ENCODE data around the gene INPP5D. TPM values are rescaled to one million over a fixed set of nuclear protein-coding genes. Genes with fewer than 3 reads are reported as not detected.
A peak's percentile ranks its signal among the peaks of the same experiment; 100 is the strongest.

The INPP5D gene
- polyA plus RNA-seq, 3 donors = 30.6 to 90.2 (median 54.8) TPM

DNA sequence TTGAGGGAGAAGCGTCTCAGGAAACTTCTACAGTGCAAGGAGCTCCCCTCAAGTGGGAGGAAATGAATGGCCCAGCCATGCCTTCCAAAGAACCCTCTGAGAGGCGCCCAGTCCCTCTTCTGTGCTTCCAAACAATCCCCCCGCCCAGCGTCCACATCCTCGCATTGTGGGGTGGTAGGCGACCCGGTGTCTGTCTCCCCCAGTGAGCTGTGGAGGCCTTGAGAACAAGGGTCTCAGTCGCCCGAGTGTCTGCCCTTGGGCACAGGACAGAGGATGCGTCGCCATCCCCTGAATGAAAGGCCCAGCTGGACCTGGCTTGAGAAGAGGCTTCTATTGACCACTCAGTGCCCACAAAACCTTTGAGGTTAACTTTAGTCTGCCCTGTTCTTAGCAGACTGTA, 29.7 kb downstream of the INPP5D start:
- Histone ChIP-seq H3K27me3 (ENCODE audit: control insufficient read depth in 2 of 2, insufficient read depth in 2 of 2, low read length in 2 of 2) (no peaks in the 10 kb centered on the region), H3K36me3 (replicated peaks in 1 of 2; ENCODE audit: control insufficient read depth in 1 of 2, insufficient read depth in 2 of 2, low read length in 2 of 2) (peaks cover 18 to 43% of the 10 kb centered on the region in 2 donors), H4K20me1 (ENCODE audit: insufficient read depth, low read length) (peaks cover 70% of the 10 kb centered on the region), H3K9me3 (replicated peaks in 1 of 2; ENCODE audit: control insufficient read depth in 1 of 2, insufficient read depth in 1 of 2, low read length in 2 of 2) (no peaks in the 10 kb centered on the region), H2AFZ (ENCODE audit: insufficient read depth, low read depth, low read length, poor library complexity, severe bottlenecking) (no peak overlapping the region), H3K9ac (ENCODE audit: insufficient read depth, low read length, poor library complexity, severe bottlenecking) (no peak overlapping the region), H3K4me3 (replicated peaks in 1 of 3; ENCODE audit: low read depth in 2 of 3, low read length in 3 of 3) (no peak overlapping the region), H3K4me2 (replicated peaks; ENCODE audit: extremely low read depth, low read length, poor library complexity, severe bottlenecking) (no peak overlapping the region), H3K27ac (ENCODE audit: low read depth in 1 of 2, low read length in 2 of 2) (peak overlapping the region in 1 of 2 donors; percentile 95), H3K79me2 (ENCODE audit: insufficient read depth, low read length) (peaks cover 95% of the 10 kb centered on the region), H3K4me1 (ENCODE audit: control insufficient read depth in 1 of 2, insufficient read depth in 2 of 2, low read length in 2 of 2) (peaks cover 80 to 83% of the 10 kb centered on the region in 2 donors)
- intact Hi-C loops (cut with micrococcal nuclease) = loop anchor here (2.0 to 10.0 kb wide), 3 partner anchors 15 to 775 kb away; no protein-coding TSS in a partner anchor
- Mint-ChIP-seq H3K36me3 (peaks cover 54 to 80% of the 10 kb centered on the region in 2 donors), H3K27ac (peak overlapping the region in 3 of 7 donors; percentile 33 to 75 (median 54)), H3K4me1 (peaks cover 86% of the 10 kb centered on the region), H3K27me3 (ENCODE audit: low read depth in 3 of 3) (peaks cover 0 to 1% (median 0%) of the 10 kb centered on the region in 3 donors), H3K4me3 (no peak overlapping the region), H3K9me3 (no peaks in the 10 kb centered on the region)
- TF ChIP-seq, protein P1, sequence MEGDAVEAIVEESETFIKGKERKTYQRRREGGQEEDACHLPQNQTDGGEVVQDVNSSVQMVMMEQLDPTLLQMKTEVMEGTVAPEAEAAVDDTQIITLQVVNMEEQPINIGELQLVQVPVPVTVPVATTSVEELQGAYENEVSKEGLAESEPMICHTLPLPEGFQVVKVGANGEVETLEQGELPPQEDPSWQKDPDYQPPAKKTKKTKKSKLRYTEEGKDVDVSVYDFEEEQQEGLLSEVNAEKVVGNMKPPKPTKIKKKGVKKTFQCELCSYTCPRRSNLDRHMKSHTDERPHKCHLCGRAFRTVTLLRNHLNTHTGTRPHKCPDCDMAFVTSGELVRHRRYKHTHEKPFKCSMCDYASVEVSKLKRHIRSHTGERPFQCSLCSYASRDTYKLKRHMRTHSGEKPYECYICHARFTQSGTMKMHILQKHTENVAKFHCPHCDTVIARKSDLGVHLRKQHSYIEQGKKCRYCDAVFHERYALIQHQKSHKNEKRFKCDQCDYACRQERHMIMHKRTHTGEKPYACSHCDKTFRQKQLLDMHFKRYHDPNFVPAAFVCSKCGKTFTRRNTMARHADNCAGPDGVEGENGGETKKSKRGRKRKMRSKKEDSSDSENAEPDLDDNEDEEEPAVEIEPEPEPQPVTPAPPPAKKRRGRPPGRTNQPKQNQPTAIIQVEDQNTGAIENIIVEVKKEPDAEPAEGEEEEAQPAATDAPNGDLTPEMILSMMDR (IDR thresholded peaks at IDR 0.05) = no peak
- DNase-seq = no peak
- WGBS (ENCODE audit: insufficient coverage) = 96% methylated on average over 7 of the region's 11 CpGs

DNA sequence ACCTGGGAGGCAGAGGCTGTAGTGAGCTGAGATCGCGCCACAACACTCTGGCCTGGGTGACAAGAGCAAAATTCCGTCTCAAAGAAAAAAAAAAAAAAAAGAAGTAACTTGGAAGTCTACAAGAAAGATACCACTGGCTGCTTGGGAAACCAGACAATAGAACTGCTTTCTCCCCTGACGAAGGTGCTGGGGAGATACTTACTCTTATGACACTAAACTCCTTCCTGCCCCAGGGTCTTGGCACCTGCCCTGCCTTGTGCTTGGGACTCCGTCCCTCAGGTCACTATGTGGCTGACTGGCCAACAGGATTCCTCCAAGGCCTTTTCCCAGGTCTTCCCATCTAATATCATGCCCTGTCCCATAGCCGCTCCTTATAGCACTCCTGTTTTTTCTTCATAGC, 30.7 kb downstream of the INPP5D start:
- Histone ChIP-seq H3K27ac (ENCODE audit: low read depth in 1 of 2, low read length in 2 of 2) (peak overlapping the region in 1 of 2 donors; percentile 95), H3K9ac (ENCODE audit: insufficient read depth, low read length, poor library complexity, severe bottlenecking) (no peak overlapping the region)
- peak overlapping the region; percentile 52 to 98 (median 87) for H3K27ac Mint-ChIP-seq

More for the DNA sequence above, 30.7 kb downstream of the INPP5D start:
- no peaks in the 10 kb centered on the region for H3K9me3 Mint-ChIP-seq
- H3K36me3 ChIP-seq (replicated peaks in 1 of 2; ENCODE audit: control insufficient read depth in 1 of 2, insufficient read depth in 2 of 2, low read length in 2 of 2) = peaks cover 20 to 49% of the 10 kb centered on the region in 2 donors
- H3K79me2 ChIP-seq (ENCODE audit: insufficient read depth, low read length) = peaks cover 95% of the 10 kb centered on the region
- H2AFZ ChIP-seq (ENCODE audit: insufficient read depth, low read depth, low read length, poor library complexity, severe bottlenecking) = no peak overlapping the region
- H3K4me2 ChIP-seq (replicated peaks; ENCODE audit: extremely low read depth, low read length, poor library complexity, severe bottlenecking) = no peak overlapping the region
- DNase-seq = no peak
- peaks cover 0 to 1% (median 0%) of the 10 kb centered on the region in 3 donors for H3K27me3 Mint-ChIP-seq (ENCODE audit: low read depth in 3 of 3)
- no peaks in the 10 kb centered on the region for H3K27me3 ChIP-seq (ENCODE audit: control insufficient read depth in 2 of 2, insufficient read depth in 2 of 2, low read length in 2 of 2)
- H3K4me1 Mint-ChIP-seq = peaks cover 77% of the 10 kb centered on the region
- no peak overlapping the region for H3K4me3 ChIP-seq (replicated peaks in 1 of 3; ENCODE audit: low read depth in 2 of 3, low read length in 3 of 3)
- peaks cover 49 to 76% of the 10 kb centered on the region in 2 donors for H3K36me3 Mint-ChIP-seq
- peaks cover 80% of the 10 kb centered on the region for H4K20me1 ChIP-seq (ENCODE audit: insufficient read depth, low read length)
- H3K4me1 ChIP-seq (ENCODE audit: control insufficient read depth in 1 of 2, insufficient read depth in 2 of 2, low read length in 2 of 2) = peaks cover 70 to 73% of the 10 kb centered on the region in 2 donors
- intact Hi-C loops (cut with micrococcal nuclease) = loop anchor here in 1 of 2 donors (10.0 kb wide), 1 partner anchor 154 kb away; no protein-coding TSS in a partner anchor
- H3K4me3 Mint-ChIP-seq = no peak overlapping the region
- TF ChIP-seq, protein P1 (IDR thresholded peaks at IDR 0.05) = no peak
- 100% methylated on average over 5 of the region's 6 CpGs for WGBS (ENCODE audit: insufficient coverage)
- no peaks in the 10 kb centered on the region for H3K9me3 ChIP-seq (replicated peaks in 1 of 2; ENCODE audit: control insufficient read depth in 1 of 2, insufficient read depth in 1 of 2, low read length in 2 of 2)

Data from CD14-positive monocyte (primary cell).